Keratinocyte (primary cell): ENCODE data around the gene COL20A1. TPM values are rescaled to one million over a fixed set of nuclear protein-coding genes. Genes with fewer than 3 reads are reported as not detected.

Source experiments
- DNase-seq: peaks from one replicate; pipeline ENCODE4 v3.0.0-alpha.2; 2011; ENCODE audit warnings: low read depth, missing footprints, low spot score
- FAIRE-seq: peaks from 2 replicates; lab custom pipeline; 2011; peaks lifted over from hg19 to GRCh38; lab: Jason Lieb, UNC
- H2AFZ ChIP-seq: 2 replicates; pipeline ENCODE4 v1.6.0; 2012; ENCODE audit warnings: low read length, control low read depth, inconsistent platforms; ENCODE audit not compliant: control insufficient read depth
- H3K27ac ChIP-seq: 2 replicates; pipeline ENCODE4 v1.5.1; 2011; ENCODE audit warnings: low read length; ENCODE audit not compliant: control insufficient read depth, insufficient read depth
- H3K27me3 ChIP-seq: 3 replicates; pipeline ENCODE4 v1.6.0; 2011; ENCODE audit warnings: low read length; ENCODE audit not compliant: control insufficient read depth, insufficient read depth; ENCODE audit errors: extremely low read depth
- H3K36me3 ChIP-seq, 2 experiments: 2 replicates in 1 of 2; 3 replicates in 1 of 2; pipeline ENCODE4 v1.5.1; 2011; ENCODE audit warnings: low read length in 2 of 2, mild to moderate bottlenecking in 1 of 2; ENCODE audit not compliant: control insufficient read depth in 2 of 2, insufficient read depth in 2 of 2; ENCODE audit errors: extremely low read depth in 1 of 2
- H3K4me1 ChIP-seq: 3 replicates; pipeline ENCODE4 v1.5.1; 2011; ENCODE audit warnings: low read length; ENCODE audit not compliant: control insufficient read depth, insufficient read depth; ENCODE audit errors: extremely low read depth
- H3K4me2 ChIP-seq: 3 replicates; pipeline ENCODE4 v1.6.0; 2011; ENCODE audit warnings: low read depth, low read length; ENCODE audit not compliant: control insufficient read depth, insufficient read depth; ENCODE audit errors: extremely low read depth
- H3K4me3 ChIP-seq, 3 experiments: fragments of 200-600 bp in 1 of 3; sonication (generic) in 1 of 3; 2 replicates in 2 of 3; 3 replicates in 1 of 3; pipeline ENCODE4 v1.5.1; 2011 to 2016; ENCODE audit warnings: low read length in 3 of 3, mild to moderate bottlenecking in 3 of 3, control low read depth in 2 of 3, inconsistent platforms in 1 of 3, low read depth in 1 of 3, mixed read lengths in 1 of 3, mixed run types in 1 of 3, moderate library complexity in 1 of 3; ENCODE audit not compliant: control insufficient read depth in 2 of 3, insufficient read depth in 2 of 3; ENCODE audit errors: extremely low read depth in 1 of 3
- H3K79me2 ChIP-seq: 2 replicates; pipeline ENCODE4 v1.6.0; 2012; ENCODE audit warnings: low read length; ENCODE audit not compliant: control insufficient read depth, insufficient read depth
- H3K9ac ChIP-seq: 3 replicates; pipeline ENCODE4 v1.6.0; 2011; ENCODE audit warnings: low read length; ENCODE audit not compliant: control insufficient read depth, insufficient read depth; ENCODE audit errors: extremely low read depth
- H3K9me1 ChIP-seq: 3 replicates; pipeline ENCODE4 v1.6.0; 2011; ENCODE audit warnings: low read length; ENCODE audit not compliant: control insufficient read depth, insufficient read depth; ENCODE audit errors: extremely low read depth
- H3K9me3 ChIP-seq: 2 replicates; pipeline ENCODE4 v1.5.1; 2012; ENCODE audit warnings: low read depth, low read length; ENCODE audit not compliant: control insufficient read depth
- H4K20me1 ChIP-seq: 3 replicates; pipeline ENCODE4 v1.6.0; 2011; ENCODE audit warnings: low read length; ENCODE audit not compliant: control insufficient read depth, insufficient read depth; ENCODE audit errors: extremely low read depth
- CTCF ChIP-seq, 3 experiments: IDR thresholded peaks in 1 of 3; conservative IDR thresholded peaks in 1 of 3; optimal IDR thresholded peaks in 1 of 3; 2 replicates in 2 of 3; 3 replicates in 1 of 3; pipeline versions ENCODE3 to v1.5.1; 2011; ENCODE audit warnings: low read length in 3 of 3, mild to moderate bottlenecking in 3 of 3, moderate library complexity in 2 of 3, control low read depth in 1 of 3, inconsistent platforms in 1 of 3; ENCODE audit not compliant: insufficient read depth in 2 of 3; ENCODE audit errors: extremely low read depth in 1 of 3
- EZH2 ChIP-seq: IDR thresholded peaks from one replicate; pipeline ENCODE4 v1.6.1; 2012; ENCODE audit warnings: inconsistent platforms, mild to moderate bottlenecking, low read length, moderate library complexity
- dilution Hi-C: fragments of 300-500 bp; cut with MboI; formaldehyde crosslinking; loops from one replicate; pipeline ENCODE4 v1.7.0; 2020; ENCODE audit warnings: low sequenced_read_pairs; ENCODE audit not compliant: extremely low pct_ligation_motif_present
- polyA plus RNA-seq, 5 experiments: library from polyadenylated mRNA; depleted of rRNA in 3 of 5; stranded (reverse) in 3 of 5; stranded (forward) in 1 of 5; unstranded in 1 of 5; fragments of >200 nt; gene quantifications; 1 replicate in 1 of 5; 2 replicates in 3 of 5; 3 replicates in 1 of 5; pipeline versions ENCODE4 v1.2.1 to v1.2.3, GENCODE V29; 2011 to 2012; ENCODE audit warnings: missing spikeins in 2 of 5, low read depth in 1 of 5, low replicate concordance in 1 of 5

COL20A1 gene
- polyA plus RNA-seq, 1 donor (not counting 4 experiments of a cell fraction or from before 2014, with no cell fraction given) = not detected

GRCh38 chr20:63363013-63363957 is 70.3 kb downstream of the COL20A1 start:
- H3K9ac ChIP-seq = no peak overlapping the region
- H2AFZ ChIP-seq = no peak overlapping the region
- DNase-seq (no peak), FAIRE-seq (no peak)
- no peaks in the 10 kb centered on the region for H3K79me2 ChIP-seq
- dilution Hi-C loops = no loop called here
- H3K9me3 ChIP-seq = no peaks in the 10 kb centered on the region
- H3K27ac ChIP-seq = no peak overlapping the region
- H3K9me1 ChIP-seq = no peaks in the 10 kb centered on the region
- H3K27me3 ChIP-seq = peaks cover 36% of the 10 kb centered on the region
- no peak overlapping the region for H3K4me2 ChIP-seq
- H3K4me1 ChIP-seq = no peaks in the 10 kb centered on the region
- H3K36me3 ChIP-seq = no peaks in the 10 kb centered on the region
- TF ChIP-seq CTCF (optimal IDR thresholded peaks at IDR 0.05 in 1 of 3, IDR thresholded peaks at IDR 0.05 in 1 of 3, conservative IDR thresholded peaks at IDR 0.05 in 1 of 3; ENCODE audit: extremely low read depth in 1 of 3, insufficient read depth in 2 of 3, low read length in 3 of 3) (no peak), EZH2 (no peak)
- no peak overlapping the region for H3K4me3 ChIP-seq
- no peaks in the 10 kb centered on the region for H4K20me1 ChIP-seq

GRCh38 chr20:63363981-63364561 is 71.1 kb downstream of the COL20A1 start:
- dilution Hi-C loops = no loop called here
- Histone ChIP-seq H2AFZ (no peak overlapping the region), H3K9ac (no peak overlapping the region), H3K36me3 (no peaks in the 10 kb centered on the region), H3K9me1 (no peaks in the 10 kb centered on the region), H3K79me2 (no peaks in the 10 kb centered on the region), H3K4me3 (no peak overlapping the region), H3K27ac (no peak overlapping the region), H3K4me2 (no peak overlapping the region), H3K9me3 (no peaks in the 10 kb centered on the region), H3K27me3 (peaks cover 29% of the 10 kb centered on the region), H4K20me1 (no peaks in the 10 kb centered on the region), H3K4me1 (no peaks in the 10 kb centered on the region)
- TF ChIP-seq CTCF (optimal IDR thresholded peaks at IDR 0.05 in 1 of 3, IDR thresholded peaks at IDR 0.05 in 1 of 3, conservative IDR thresholded peaks at IDR 0.05 in 1 of 3; ENCODE audit: extremely low read depth in 1 of 3, insufficient read depth in 2 of 3, low read length in 3 of 3) (no peak), EZH2 (no peak)
- no peak for DNase-seq
- no peak for FAIRE-seq
